ENCODE data around the gene NKAIN2. TPM values are rescaled to one million over a fixed set of nuclear protein-coding genes. Genes with fewer than 3 reads are reported as not detected.
"Not testable (repeated sequence)": the region's sequence is repeated elsewhere in the genome, so short reads cannot be mapped to it uniquely, and the experiment has no call there.

NKAIN2 gene
- total RNA-seq, 1 experiment from 2014 or later, result not detected

DNA sequence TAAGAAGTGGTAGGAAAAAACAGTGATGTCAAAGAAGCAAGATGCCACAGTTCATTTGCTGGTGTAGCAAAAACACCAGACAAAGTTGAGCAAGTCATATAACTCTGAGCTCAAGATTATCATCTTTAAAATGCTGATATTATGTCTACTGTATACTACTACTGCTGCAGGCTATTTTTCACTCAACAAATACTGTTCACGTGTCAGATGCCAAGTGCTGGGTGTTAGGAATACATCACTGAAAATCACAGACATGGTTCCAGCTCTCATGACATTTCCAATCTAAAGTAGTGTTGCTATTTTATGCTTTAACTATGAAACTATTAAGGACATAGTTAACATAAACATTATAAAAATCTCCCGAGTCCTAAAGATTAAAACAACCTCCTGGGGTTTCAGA is 163.0 kb downstream of the NKAIN2 start:
- no peak for DNase-seq (ENCODE audit: low read depth)

DNA sequence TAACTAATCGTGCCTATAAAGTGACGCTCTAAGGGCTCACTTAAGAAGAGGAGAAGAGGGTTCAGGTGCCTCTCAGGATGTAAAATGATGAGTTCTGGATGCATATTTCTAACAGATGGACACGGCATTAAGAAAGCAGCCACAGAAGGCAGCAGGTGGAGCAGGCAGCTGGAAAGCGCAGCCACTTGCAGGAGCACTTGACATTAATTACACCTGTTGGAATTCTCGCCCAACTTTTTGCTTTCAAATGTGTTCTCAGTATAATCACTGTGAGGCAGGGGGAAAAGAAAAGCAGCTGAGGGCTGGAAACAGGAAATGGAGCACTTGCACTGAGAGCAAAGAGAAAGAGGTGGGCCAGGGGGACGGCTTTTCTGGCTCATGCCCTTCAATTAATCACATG is 164.2 kb downstream of the NKAIN2 start:
- no peak for DNase-seq (ENCODE audit: low read depth)

DNA sequence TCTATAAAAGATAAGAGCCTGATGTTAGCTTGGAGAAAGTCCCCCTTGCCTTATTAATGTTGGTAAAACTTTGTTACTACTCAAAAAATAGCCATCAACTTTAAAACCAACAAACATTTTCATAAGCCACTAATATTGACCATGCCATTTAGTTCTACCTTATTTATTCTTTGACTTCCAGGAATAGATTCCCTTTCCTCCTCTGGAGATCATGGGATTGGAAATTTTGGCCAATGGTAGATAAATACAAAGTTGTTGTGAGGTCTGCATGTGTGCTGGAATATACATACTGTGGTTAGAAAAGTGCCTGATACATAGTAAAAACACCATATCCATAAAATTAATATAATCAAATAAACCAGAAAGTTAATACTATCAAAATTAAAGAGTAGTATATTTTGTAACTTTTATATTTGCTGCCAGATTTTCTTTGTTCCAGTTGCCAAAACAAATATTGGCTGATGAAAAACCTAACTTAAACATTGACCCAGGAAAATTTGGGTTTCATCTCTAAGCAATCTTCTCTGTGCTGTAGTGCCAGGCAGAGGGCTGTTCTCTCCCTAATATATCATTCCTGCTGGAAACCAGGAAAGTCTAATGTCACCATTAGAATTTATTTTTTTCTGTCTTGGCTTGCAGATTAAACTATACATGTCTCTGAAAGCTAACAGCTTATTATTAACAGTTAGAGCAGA is 169.1 kb downstream of the NKAIN2 start:
- no peak for DNase-seq (ENCODE audit: low read depth)

DNA sequence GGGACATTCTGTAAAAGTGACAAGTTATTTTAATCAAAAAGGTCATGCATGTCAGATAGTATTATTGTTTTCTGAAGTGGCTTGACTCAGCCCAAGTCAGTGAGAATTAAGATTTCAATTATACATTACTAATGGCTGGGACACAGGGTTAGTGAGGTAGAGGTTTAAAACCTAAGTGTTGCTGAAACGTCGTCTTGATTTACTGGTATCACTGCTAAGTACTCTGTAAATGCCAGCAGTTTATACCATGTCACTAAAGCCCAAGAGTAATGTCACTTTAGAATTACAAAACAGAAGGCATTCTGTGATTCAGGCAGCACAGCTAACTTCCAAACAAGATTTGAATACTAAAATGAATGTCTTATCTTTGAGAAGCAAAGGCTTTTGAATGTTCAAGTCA is 176.6 kb downstream of the NKAIN2 start:
- no peak for DNase-seq (ENCODE audit: low read depth)

DNA sequence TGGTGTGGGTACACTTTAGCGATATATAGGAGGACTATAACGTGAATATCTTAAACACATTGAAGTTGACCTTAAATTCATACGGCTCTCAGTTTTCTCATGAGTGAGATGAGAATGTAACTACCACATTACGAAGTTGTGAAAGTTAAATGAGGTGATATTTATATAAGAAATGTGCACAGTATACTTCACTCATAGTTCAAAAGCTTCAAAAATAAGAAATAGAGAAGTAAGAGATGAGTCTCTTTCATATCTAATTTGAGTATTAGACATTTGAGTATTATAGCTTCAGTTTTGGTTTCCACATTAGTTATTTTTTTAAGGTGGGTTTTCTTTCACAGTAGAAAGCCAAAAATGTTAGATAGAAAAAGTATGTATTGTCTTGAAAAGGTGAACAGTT is 183.3 kb downstream of the NKAIN2 start:
- DNase-seq (ENCODE audit: low read depth), result no peak

DNA sequence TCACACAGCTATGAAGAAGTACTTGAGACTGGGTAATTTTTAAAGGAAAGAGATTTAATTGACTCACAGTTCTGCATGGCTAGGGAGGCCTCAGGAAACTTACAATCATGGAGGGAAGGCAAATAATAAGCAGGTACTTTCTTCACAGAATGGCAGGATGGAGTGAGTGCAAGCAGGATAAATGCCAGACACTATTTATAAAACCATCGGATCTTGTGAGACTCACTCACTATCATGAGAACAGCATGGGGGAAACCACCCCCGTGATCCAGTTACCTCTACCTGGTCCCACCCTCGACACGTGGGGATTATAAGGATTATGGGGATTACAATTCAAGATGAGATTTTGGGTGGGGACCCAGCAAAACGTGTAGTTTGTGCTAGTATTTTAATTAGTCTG is 186.3 kb downstream of the NKAIN2 start:
- DNase-seq (ENCODE audit: low read depth), result not testable (repeated sequence)

DNA sequence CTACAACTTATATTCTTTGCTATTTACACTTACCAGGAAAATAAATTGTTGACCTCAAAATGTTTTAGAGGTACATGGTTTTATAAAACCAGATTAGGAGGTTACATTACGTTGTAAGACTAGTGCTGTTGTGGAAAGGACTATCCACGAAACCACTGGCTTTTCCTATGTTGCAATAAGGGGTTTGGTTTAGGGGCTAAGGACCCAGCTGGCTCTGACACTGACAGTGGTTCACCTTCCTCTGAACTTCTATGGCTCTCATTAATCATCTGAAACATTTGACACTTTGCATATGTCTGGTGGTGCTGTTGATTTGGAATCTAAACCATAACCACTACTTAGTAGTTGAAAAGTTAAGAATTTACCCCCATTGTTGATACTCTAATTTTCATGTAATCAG is 186.7 kb downstream of the NKAIN2 start:
- DNase-seq (ENCODE audit: low read depth), result no peak

DNA sequence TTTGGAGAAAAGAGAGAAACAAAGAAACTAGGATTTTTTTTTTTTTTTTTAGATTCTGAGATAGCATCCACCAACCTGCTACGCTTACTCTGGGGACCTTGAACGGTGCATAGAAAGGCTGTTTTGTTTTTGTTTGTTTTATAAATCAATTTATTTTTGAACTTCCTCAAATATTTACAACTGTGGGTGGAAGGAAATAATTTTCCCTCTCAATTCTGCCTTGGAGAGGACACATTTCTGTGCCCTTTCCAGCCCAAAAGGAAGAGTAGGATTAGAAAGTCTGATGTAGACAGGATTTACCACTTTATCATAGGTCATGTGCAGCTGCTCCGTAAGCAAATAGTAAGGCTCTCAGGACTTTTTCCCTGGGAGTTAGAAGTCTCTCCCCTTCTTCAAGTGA is 190.5 kb downstream of the NKAIN2 start:
- DNase-seq (ENCODE audit: low read depth), result no peak

DNA sequence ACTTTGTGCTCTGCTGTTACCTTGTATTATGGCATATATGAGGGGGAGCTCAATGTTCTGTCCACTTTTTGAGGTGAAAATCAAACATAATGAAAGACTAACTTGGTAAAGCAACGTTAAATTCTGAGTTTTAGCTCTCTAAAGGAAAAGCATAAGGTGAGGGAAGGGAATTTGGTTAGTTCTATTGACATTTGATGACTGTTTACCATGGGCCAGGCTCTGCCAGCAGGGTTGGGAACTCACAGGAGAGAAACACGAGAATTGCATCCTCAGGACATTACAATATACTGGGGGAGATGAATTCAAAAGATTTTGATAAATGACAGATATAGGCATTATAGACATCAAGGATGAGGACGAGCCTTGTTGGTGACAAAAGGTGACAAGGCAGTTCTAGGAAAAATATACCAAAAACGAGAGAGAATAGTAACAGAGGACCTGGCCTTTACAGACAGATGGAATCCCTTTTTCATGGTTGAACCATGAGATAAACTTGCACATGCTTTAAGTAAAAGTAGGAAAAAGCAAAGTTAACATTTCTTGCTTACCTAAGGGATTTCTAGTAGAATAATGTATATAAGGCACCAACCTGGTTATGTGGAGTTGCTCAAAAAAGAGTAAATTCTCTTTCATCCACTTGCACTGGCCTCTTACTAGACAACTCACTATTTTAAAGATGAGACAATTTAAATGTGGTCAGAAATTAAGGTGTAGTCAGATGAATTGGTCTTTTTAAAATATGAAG is 191.4 kb downstream of the NKAIN2 start:
- DNase-seq (ENCODE audit: low read depth), result no peak

DNA sequence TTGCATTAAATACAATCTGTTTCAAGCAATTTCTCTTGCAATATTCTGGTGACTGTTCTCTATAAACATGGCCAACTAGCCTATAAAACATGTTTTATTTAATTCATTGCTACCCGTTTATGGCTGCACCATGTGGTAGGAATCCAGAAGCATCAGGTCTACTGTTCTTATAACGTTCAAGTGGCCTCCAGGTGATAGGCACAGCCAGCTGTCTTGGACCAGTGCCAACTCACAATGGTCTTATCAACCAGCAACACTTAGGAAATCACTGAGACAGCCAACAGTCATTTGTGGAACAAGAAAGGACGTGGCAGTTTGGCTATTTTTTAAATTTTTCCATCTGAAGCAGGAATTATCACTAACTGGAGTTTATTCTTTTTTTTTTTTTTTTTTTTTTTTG is 193.6 kb downstream of the NKAIN2 start:
- peak; percentile 1 for DNase-seq (ENCODE audit: low read depth)

DNA sequence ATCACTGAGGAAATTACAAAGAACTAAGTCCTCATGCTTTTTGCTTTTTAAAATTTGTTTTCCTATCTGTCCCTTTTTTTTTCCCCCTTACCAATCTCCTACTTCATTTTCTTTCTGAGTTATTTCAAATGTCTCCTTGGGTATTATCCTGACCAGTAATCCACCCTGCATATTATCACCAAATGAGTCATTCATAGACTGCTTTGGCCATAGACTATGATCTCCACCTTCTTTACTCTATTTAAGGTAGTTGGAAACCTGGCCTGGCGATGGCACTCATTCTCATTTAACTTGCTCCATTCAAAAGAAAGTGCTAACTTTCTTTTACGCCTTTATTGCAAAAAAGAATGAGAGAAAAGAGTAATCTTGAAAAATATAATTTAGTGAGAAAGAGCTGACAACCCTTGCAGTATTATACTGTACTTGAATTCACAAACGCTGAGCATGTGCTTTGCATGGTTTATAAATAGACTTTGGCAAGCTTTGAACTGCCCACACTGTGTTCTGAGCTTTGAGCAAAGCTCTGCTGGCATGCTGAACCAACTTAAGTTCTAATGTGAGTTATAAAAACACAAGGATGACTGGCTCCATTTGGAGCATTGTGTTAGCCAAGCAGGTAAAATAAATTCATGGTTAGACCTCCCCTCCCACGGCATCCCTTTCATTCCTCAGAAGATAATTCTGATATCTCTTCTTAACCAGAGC is 198.9 kb downstream of the NKAIN2 start:
- DNase-seq (ENCODE audit: low read depth), result no peak

DNA sequence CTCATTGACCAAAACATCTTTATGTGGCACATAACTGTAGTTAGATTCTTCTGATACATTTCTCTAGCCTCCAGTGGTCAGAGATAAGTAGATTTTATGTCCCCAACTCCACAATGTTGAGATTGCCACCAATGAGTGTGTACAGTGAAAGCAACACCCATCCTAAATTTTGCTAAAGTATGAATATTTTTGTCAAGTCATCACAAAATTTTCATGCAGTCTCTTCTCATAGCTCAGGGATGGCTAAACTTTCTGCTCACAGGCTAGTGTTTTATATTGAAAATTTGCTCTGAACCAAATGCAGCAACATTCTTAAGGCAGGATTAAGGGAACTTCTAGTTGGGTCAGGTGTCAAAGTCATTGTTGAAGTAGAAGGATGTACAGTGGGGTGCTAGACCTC is 203.6 kb downstream of the NKAIN2 start:
- DNase-seq (ENCODE audit: low read depth), result no peak

DNA sequence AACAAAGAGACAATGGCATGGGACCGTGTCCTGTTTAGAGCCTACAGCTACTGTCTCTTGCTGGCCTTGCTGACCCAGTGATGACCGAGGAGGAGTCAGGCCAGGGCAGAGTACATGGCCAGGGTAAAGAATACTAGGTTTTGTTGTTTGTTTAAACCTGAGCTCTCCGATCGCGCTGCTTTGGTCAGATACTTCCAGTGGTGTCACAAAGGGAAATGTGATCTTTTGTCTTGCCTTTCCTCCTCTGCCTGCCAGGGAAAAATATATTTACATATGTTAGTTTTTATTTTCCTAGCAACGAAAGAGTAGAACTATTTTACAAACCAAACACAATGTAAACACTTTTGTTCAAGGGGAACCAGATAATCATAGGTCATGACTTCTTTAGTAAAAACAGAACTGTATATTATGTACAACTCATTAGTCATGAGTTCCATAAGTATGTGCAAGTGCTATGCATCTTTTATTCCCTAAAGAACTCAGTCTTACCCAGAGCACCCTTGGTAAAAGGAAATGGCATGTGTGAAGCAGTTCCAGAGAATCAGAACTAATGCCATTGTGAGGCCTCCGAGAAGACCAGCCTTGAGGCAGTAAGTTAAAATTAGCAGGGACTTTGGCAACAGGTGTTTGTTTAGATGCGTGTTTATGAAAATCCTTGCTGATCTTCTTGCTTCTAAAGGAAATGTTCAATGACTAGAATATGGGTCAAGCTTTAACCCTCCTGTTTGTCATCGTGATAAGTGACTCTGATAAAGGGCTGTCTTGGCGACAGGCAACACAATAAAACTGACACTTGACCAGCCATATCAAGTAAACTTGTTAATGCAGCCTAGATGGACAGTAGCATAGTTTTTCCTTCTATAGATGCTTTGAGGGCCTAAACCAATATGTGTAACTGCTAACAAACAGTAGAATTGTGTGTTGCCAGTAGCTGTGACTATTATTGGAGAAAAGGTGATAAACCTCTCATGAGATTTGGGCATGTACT is 204.6 kb downstream of the NKAIN2 start:
- no peak for DNase-seq (ENCODE audit: low read depth)

DNA sequence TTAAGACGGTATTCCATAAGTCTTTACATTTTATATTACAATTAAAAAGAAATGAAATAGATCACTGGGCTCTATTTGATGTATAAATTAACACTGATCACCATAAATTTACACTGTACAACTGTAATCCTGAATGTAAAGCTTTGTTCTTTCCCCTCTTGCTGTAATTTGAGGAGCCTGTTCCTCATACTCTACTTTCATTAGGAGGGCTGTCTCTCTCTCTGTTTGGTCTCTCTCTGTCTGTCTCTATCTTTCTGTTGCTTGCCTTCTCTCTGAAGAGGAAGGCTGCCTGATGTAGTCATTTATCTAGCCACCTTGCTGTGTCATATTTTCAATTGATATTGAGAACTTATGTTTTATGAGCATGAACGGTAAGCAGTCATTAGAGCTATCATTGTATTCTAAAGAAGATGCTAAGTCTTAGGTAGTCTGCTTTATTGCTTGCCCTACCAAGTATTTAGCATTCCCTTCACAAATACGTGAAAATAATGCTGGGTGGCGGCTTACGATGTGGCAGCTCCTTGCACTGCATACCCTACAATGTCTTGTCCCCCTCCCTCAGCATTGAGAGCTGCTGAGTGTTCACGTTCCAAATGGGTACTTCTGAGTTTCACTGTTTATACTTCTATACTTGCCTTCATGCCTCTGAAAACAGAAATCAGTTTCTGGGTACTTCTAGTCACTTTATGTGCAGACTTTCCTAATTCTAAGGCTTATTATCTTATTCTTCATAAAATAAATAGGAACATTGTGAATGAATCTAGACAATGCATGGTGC is 205.5 kb downstream of the NKAIN2 start:
- DNase-seq (ENCODE audit: low read depth), result no peak

DNA sequence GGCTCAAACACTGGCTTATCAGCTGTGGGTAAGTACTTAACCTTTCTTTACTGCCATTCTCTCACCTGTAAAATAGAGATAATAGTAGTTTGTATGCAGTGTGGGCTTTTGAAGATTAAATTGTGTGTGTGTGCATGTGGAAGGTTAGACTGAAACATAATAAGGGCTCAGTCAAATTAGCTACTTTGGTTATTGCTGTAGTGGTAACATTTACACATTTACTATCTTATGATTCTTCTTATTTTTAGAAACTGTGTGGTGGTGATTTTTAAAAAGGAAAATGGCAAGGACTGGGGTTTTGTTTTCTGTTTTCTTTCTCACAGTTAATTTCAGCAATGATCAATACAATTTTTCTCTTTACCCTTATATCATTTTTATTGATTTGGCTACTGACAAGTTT is 206.9 kb downstream of the NKAIN2 start:
- DNase-seq (ENCODE audit: low read depth), result no peak

DNA sequence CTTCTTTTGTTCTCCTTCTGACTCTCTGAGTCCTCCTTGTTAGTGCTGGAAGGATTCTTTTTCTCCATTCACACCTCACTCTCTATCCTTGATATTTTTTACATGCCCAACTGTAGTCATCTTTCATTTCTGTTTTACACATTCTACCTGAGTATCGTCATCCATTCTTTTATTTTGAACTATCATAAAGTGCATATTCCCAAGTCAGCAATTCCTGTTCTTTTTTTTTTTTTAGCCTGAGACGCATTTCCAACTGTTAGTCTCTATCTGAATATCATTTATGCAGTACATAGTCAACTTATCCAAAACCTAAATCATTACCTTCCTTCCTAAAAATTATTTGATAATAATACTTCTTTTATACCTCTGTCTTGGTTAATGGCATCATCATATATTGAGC is 207.5 kb downstream of the NKAIN2 start:
- DNase-seq (ENCODE audit: low read depth), result no peak

DNA sequence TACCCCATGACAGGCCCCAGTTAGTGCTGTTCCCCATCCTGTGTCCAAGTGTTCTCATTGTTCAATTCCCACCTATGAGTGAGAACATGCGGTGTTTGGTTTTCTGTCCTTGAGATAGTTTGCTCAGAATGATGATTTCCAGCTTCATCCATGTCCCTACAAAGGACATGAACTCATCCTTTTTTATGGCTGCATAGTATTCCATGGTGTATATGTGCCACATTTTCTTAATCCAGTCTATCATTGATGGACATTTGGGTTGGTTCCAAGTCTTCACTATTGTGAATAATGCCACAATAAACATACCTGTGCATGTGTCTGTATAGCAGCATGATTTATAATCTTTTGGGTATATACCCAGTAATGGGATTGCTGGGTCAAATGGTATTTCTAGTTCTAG is 218.4 kb downstream of the NKAIN2 start:
- not testable (repeated sequence) for DNase-seq (ENCODE audit: low read depth)

DNA sequence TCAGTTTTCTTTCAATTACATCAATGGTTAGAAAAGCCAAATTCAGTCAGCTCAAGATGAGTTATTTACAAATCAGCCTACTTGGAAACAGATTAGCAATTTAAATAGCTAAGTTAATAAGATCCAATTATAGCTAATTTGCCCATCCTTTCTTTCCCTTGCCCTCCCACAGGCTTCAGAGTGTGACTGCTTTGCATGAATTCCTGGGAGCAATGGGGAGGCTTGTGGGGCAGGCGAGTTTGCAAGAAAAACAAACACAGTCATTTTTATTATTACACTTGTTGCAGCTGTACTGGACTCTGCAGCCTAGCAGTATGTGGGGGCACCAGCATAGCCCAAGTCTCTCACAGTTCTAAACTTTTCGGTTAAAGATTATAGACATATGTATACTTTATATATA is 219.0 kb downstream of the NKAIN2 start:
- no peak for DNase-seq (ENCODE audit: low read depth)

DNA sequence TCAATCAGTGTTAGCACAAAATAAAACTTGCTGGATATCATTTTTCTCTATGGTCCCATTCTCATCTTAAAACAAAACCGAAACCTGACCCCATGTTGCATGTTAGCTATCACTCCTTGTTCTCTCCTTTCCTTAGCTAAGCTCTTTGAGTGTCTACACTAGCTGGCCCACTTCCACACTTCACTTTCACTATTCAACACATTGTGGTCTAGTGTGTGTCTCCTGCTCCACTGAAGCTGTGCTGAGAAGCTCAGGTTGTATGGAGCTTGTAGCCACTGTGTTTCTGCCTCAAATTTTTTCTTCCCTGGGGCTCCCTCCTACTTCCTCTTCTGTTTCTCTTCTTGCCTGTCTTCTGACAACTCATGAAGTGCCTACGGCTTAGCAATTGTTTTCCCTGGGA is 223.0 kb downstream of the NKAIN2 start:
- DNase-seq (ENCODE audit: low read depth), result no peak

DNA sequence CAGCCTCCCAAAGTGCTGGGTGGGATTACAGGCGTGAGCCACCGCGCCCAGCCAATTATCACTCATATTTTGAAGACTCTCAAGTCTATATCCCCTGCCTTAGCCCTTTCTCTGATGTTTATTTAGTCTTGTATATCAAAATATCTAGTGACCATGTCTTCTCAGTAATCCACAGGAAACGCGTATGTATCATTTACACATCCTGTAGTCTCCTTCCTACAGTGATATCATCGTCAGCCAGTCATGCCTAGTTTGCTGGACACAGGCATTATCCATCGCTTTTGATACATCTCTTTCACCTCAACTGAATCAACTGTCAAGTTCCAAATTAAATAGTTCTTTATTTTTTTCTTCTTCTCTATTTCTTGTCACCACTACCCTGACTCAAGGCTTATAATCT is 223.7 kb downstream of the NKAIN2 start:
- DNase-seq (ENCODE audit: low read depth), result no peak

DNA sequence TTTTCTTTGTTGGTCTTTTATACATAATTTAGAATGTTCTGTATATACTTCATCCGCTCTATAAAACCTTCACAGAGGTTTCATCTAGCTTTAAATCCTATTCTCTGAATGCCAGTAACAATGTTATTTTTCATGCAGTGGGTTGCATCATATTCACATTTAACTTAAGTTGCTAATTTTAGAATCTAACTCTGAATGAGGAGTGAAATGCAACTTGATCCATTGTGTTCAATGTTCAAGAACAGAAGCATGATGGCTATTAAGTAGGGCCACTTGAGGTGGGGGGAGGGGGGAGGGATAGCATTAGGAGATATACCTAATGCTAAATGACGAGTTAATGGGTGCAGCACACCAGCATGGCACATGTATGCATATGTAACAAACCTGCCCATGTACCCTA is 224.5 kb downstream of the NKAIN2 start:
- DNase-seq (ENCODE audit: low read depth), result no peak
